ENCODE data around the gene AQP1.

DNA sequence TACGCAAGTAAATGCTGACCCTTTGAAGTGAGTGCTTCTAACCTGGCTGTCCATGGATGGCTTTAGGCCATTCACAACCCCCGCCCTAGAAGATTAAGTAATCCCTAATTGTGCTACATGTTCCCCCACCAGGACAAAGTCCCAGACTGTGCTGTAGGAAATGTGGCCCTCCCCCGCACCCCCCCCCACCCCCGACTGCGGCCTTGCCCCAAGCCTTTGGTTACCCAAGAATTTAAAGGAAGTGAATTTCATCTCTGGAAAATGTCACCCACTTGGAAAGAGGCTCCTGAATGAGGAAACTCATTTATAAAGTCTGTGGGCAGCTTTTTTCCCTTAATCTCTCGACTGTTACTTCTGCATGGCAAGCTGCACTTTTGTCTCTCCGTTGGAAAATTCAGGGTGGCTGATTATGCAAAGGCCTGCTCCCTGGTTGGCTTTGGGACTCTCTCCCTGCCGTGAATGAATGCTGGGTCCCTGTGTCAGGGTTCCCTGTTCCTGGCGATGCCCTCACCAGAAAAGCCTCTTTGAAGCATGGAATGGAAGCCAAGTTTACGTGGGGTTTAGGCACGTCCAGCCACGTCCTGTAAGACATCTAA is 31.4 kb upstream of the AQP1 start:
- TF ChIP-seq, protein P1, sequence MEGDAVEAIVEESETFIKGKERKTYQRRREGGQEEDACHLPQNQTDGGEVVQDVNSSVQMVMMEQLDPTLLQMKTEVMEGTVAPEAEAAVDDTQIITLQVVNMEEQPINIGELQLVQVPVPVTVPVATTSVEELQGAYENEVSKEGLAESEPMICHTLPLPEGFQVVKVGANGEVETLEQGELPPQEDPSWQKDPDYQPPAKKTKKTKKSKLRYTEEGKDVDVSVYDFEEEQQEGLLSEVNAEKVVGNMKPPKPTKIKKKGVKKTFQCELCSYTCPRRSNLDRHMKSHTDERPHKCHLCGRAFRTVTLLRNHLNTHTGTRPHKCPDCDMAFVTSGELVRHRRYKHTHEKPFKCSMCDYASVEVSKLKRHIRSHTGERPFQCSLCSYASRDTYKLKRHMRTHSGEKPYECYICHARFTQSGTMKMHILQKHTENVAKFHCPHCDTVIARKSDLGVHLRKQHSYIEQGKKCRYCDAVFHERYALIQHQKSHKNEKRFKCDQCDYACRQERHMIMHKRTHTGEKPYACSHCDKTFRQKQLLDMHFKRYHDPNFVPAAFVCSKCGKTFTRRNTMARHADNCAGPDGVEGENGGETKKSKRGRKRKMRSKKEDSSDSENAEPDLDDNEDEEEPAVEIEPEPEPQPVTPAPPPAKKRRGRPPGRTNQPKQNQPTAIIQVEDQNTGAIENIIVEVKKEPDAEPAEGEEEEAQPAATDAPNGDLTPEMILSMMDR (IDR thresholded peaks at IDR 0.05), result no peak
- TF ChIP-seq POLR2A (IDR thresholded peaks at IDR 0.05), result no peak

Measured in thyroid gland (tissue), 4 donors.